Nephron progenitor cell (in vitro differentiated cells): ENCODE measurements around the gene POSTN.

ENCODE experiments used
- DNase-seq: peaks from one replicate; pipeline ENCODE4 v3.0.0; 2021
- H3K27ac Mint-ChIP-seq: 2 replicates; pipeline ENCODE4 v1.8.0; 2021; ENCODE audit warnings: mild to moderate bottlenecking, moderate library complexity, mixed read lengths
- H3K27me3 Mint-ChIP-seq: 2 replicates; pipeline ENCODE4 v1.8.0; 2021; ENCODE audit warnings: mild to moderate bottlenecking, low read depth, mixed read lengths; ENCODE audit not compliant: poor library complexity
- H3K36me3 Mint-ChIP-seq: 2 replicates; pipeline ENCODE4 v1.8.0; 2021; ENCODE audit warnings: low read depth, mixed read lengths
- H3K4me1 Mint-ChIP-seq: 2 replicates; pipeline ENCODE4 v1.8.0; 2021; ENCODE audit warnings: mixed read lengths
- H3K4me3 Mint-ChIP-seq: 2 replicates; pipeline ENCODE4 v1.8.0; 2021; ENCODE audit warnings: mild to moderate bottlenecking, moderate library complexity, mixed read lengths
- H3K9me3 Mint-ChIP-seq: 2 replicates; pipeline ENCODE4 v1.8.0; 2021; ENCODE audit warnings: mild to moderate bottlenecking, moderate library complexity, mixed read lengths
- TF ChIP-seq, protein P1 (sequence below): fragments of 200-600 bp; sonication (generic); IDR thresholded peaks from 2 replicates; pipeline ENCODE4 v1.5.0; 2021; ENCODE audit warnings: antibody characterized with exemption

POSTN gene

GRCh38 chr13:37544995-37545394 is 53.6 kb downstream of the POSTN start:
- Mint-ChIP-seq H3K36me3 (peaks cover 5% of the 10 kb centered on the region), H3K9me3 (peaks cover 18% of the 10 kb centered on the region), H3K4me3 (no peak overlapping the region), H3K27ac (no peak overlapping the region), H3K27me3 (no peaks in the 10 kb centered on the region), H3K4me1 (no peaks in the 10 kb centered on the region)
- no peak for DNase-seq
- TF ChIP-seq, protein P1, sequence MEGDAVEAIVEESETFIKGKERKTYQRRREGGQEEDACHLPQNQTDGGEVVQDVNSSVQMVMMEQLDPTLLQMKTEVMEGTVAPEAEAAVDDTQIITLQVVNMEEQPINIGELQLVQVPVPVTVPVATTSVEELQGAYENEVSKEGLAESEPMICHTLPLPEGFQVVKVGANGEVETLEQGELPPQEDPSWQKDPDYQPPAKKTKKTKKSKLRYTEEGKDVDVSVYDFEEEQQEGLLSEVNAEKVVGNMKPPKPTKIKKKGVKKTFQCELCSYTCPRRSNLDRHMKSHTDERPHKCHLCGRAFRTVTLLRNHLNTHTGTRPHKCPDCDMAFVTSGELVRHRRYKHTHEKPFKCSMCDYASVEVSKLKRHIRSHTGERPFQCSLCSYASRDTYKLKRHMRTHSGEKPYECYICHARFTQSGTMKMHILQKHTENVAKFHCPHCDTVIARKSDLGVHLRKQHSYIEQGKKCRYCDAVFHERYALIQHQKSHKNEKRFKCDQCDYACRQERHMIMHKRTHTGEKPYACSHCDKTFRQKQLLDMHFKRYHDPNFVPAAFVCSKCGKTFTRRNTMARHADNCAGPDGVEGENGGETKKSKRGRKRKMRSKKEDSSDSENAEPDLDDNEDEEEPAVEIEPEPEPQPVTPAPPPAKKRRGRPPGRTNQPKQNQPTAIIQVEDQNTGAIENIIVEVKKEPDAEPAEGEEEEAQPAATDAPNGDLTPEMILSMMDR, result no peak

- TF ChIP-seq, protein P1, result no peak
- Mint-ChIP-seq H3K27me3 (peaks cover 4% of the 10 kb centered on the region), H3K36me3 (no peaks in the 10 kb centered on the region), H3K27ac (no peak overlapping the region), H3K4me3 (no peak overlapping the region), H3K9me3 (no peaks in the 10 kb centered on the region), H3K4me1 (no peaks in the 10 kb centered on the region)
- no peak for DNase-seq
Observed at GRCh38 chr13:37539976-37540605, 58.5 kb downstream of the POSTN start.

GRCh38 chr13:37539170-37539569 is 59.4 kb downstream of the POSTN start:
- Mint-ChIP-seq H3K4me3 (no peak overlapping the region), H3K9me3 (no peaks in the 10 kb centered on the region), H3K36me3 (no peaks in the 10 kb centered on the region), H3K27me3 (peaks cover 4% of the 10 kb centered on the region), H3K4me1 (no peaks in the 10 kb centered on the region), H3K27ac (no peak overlapping the region)
- TF ChIP-seq, protein P1, result no peak
- no peak for DNase-seq

DNA sequence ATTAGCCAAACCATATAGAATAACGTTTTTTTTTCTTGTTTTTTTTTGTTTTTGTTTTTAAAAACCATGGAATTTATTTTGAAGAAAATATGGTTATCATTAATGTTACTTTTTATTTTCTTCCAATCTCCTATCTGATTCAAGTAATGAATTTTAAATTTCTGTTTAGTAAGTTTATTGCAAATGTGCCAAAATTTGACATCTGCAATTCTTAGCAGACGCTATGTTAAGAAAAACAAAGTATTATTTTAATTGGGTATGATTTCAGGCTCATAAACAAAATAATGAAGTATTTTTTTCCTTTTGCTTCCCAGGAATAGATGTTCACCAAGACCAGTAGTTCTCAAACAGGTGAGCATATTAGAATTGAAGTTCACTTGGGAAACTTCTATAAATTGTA is 63.1 kb downstream of the POSTN start:
- peaks cover 18% of the 10 kb centered on the region for H3K9me3 Mint-ChIP-seq
- no peak for DNase-seq
- H3K27me3 Mint-ChIP-seq, result peaks cover 4% of the 10 kb centered on the region
- H3K4me3 Mint-ChIP-seq, result no peak overlapping the region
- no peaks in the 10 kb centered on the region for H3K4me1 Mint-ChIP-seq
- TF ChIP-seq, protein P1, result no peak
- H3K36me3 Mint-ChIP-seq, result peaks cover 6% of the 10 kb centered on the region
- H3K27ac Mint-ChIP-seq, result no peak overlapping the region

DNA sequence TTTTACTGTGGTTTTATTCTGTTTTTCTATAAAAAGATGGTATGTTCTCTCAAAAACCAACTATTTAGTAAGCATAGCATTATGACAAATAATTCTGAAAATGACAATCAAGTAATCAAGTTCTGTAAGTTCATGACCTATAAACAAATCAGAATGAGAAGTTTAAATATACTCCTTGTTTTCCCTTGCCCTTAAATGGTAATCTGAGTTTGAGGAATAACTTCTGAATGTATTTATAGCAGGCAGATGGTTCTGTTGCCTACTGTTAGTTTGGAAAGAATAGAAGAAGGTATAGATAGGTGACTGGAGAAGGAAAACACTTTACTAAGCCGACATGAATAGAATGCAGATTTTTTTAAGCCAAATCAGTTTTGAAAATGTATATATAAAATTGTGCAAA is 63.9 kb downstream of the POSTN start:
- Mint-ChIP-seq H3K27ac (no peak overlapping the region), H3K9me3 (peaks cover 26% of the 10 kb centered on the region), H3K4me3 (no peak overlapping the region), H3K27me3 (peaks cover 4% of the 10 kb centered on the region), H3K4me1 (no peaks in the 10 kb centered on the region), H3K36me3 (peaks cover 6% of the 10 kb centered on the region)
- TF ChIP-seq, protein P1, result no peak
- no peak for DNase-seq

GRCh38 chr13:37534181-37534580 is 64.4 kb downstream of the POSTN start:
- Mint-ChIP-seq H3K27ac (no peak overlapping the region), H3K9me3 (peaks cover 28% of the 10 kb centered on the region), H3K4me1 (no peaks in the 10 kb centered on the region), H3K36me3 (peaks cover 6% of the 10 kb centered on the region), H3K4me3 (no peak overlapping the region), H3K27me3 (peaks cover 1% of the 10 kb centered on the region)
- TF ChIP-seq, protein P1, result no peak
- no peak for DNase-seq
